PC-9 (cell line): ENCODE results near the gene MED20. TPM values are rescaled to one million over a fixed set of nuclear protein-coding genes. Genes with fewer than 3 reads are reported as not detected.

Experiments used
- BruUV-seq: library from RNA; stranded (reverse); fragments of 400-500 nt; replicated peaks from 2 replicates; lab custom pipeline; 2021; lab: Mats Ljungman, UMichigan
- CTCF ChIA-PET: fragments of 300-600 bp; sonication (Branson Sonifier 250); formaldehyde crosslinking; loops from one replicate; lab custom pipeline; 2022; ENCODE audit warnings: antibody characterized with exemption; lab: Charles Lee
- POLR2A ChIA-PET: fragments of 300-600 bp; sonication (Branson Sonifier 250); formaldehyde crosslinking; loops from one replicate; lab custom pipeline; 2022; ENCODE audit warnings: antibody characterized with exemption; ENCODE audit not compliant: unreplicated experiment; lab: Charles Lee
- DNase-seq, 2 experiments: peaks; one replicate each; pipeline versions ENCODE4 v3.0.0 to v3.0.0-alpha.2; 2015 to 2022; ENCODE audit warnings: mixed read lengths in 1 of 2
- H2AFZ ChIP-seq: fragments of 200-600 bp; sonication (generic); 2 replicates; pipeline ENCODE4 v1.8.1; 2017; ENCODE audit warnings: antibody characterized with exemption
- H3F3A ChIP-seq: fragments of 200-600 bp; sonication (generic); 2 replicates; pipeline ENCODE4 v1.8.1; 2017; ENCODE audit warnings: antibody characterized with exemption, mild to moderate bottlenecking, low read depth; ENCODE audit not compliant: insufficient read depth
- H3K27ac ChIP-seq: fragments of 200-600 bp; sonication (generic); 2 replicates; pipeline ENCODE4 v1.6.1; 2016; ENCODE audit warnings: mixed run types
- H3K27me3 ChIP-seq: fragments of 200-600 bp; sonication (generic); 2 replicates; pipeline ENCODE4 v1.6.1; 2016; ENCODE audit warnings: low read depth, mixed run types; ENCODE audit not compliant: insufficient read depth
- H3K36me3 ChIP-seq: fragments of 200-600 bp; sonication (generic); 2 replicates; pipeline ENCODE4 v1.6.1; 2016; ENCODE audit warnings: low read depth, mixed run types
- H3K4me1 ChIP-seq: fragments of 200-600 bp; sonication (generic); replicated peaks from 2 replicates; pipeline ENCODE4 v1.6.1; 2016; ENCODE audit warnings: mixed run types; ENCODE audit not compliant: insufficient read depth
- H3K4me2 ChIP-seq: fragments of 200-600 bp; sonication (generic); 2 replicates; pipeline ENCODE4 v1.6.1; 2017; ENCODE audit warnings: mixed run types
- H3K4me3 ChIP-seq: fragments of 200-600 bp; sonication (generic); 2 replicates; pipeline ENCODE4 v1.6.1; 2016; ENCODE audit warnings: mixed run types
- H3K79me2 ChIP-seq: fragments of 200-600 bp; sonication (generic); 2 replicates; pipeline ENCODE4 v1.6.1; 2017; ENCODE audit warnings: low read depth, mixed run types
- H3K9me2 ChIP-seq: fragments of 200-600 bp; sonication (generic); 2 replicates; pipeline ENCODE4 v1.8.1; 2017; ENCODE audit warnings: mild to moderate bottlenecking; ENCODE audit not compliant: insufficient read depth
- H3K9me3 ChIP-seq: fragments of 200-600 bp; sonication (generic); 2 replicates; pipeline ENCODE4 v1.8.1; 2016; ENCODE audit warnings: low read depth; ENCODE audit not compliant: insufficient read depth
- H4K20me1 ChIP-seq: fragments of 200-600 bp; sonication (generic); 2 replicates; pipeline ENCODE4 v1.8.1; 2017; ENCODE audit not compliant: insufficient read depth
- CTCF ChIP-seq: fragments of 200-600 bp; sonication (generic); conservative IDR thresholded peaks from 2 replicates; pipeline ENCODE4 v1.6.1; 2017; ENCODE audit warnings: mixed run types, antibody characterized with exemption, mild to moderate bottlenecking, moderate library complexity
- EZH2 ChIP-seq: fragments of 200-600 bp; sonication (generic); IDR thresholded peaks from 2 replicates; pipeline ENCODE4 v1.8.0; 2017; ENCODE audit warnings: antibody characterized with exemption, low read depth
- intact Hi-C: fragments of 100-400 bp; cut with micrococcal nuclease; formaldehyde crosslinking; loops from one replicate; pipeline ENCODE4 v1.10.0; 2022; ENCODE audit not compliant: unreplicated experiment
- total RNA-seq: library from RNA; stranded (reverse); gene quantifications from 2 replicates; pipeline ENCODE4 v1.2.3, GENCODE V29; 2021

The MED20 gene
- total RNA-seq, 1 experiment from 2014 or later, result 45.8 TPM

GRCh38 chr6:41938590-41939175 lies 17.7 kb upstream of the MED20 start:
- H2AFZ ChIP-seq, result no peak overlapping the region
- intact Hi-C loops, result loop anchor here (5.0 kb wide), 2 partner anchors 136 to 156 kb away; partner anchors contain the start of gene PRICKLE4
- H3K36me3 ChIP-seq, result 0 out of 2 replicates have a peak, but pooled peaks cover 6% of the 10 kb centered on the region
- H4K20me1 ChIP-seq, result peaks cover 17% of the 10 kb centered on the region; the same call in 1 of the 2 replicates
- ChIA-PET CTCF (interaction anchor here (1.0 kb wide), 2 partner anchors 106 to 276 kb away, joined by 3 to 4 read pairs; no protein-coding TSS in a partner anchor), POLR2A (no interaction called here)
- H3K4me1 ChIP-seq, result peaks cover 34% of the 10 kb centered on the region
- no peak overlapping the region for H3K27ac ChIP-seq
- no peaks in the 10 kb centered on the region for H3K9me3 ChIP-seq
- H3K79me2 ChIP-seq, result peaks cover 15% of the 10 kb centered on the region
- H3F3A ChIP-seq, result peaks cover 51% of the 10 kb centered on the region
- TF ChIP-seq CTCF, result no peak
- TF ChIP-seq EZH2, result no peak
- no peak for DNase-seq
- H3K4me2 ChIP-seq, result no peak overlapping the region
- no peaks in the 10 kb centered on the region for H3K9me2 ChIP-seq
- H3K27me3 ChIP-seq, result no peaks in the 10 kb centered on the region
- H3K4me3 ChIP-seq, result no peak overlapping the region
- BruUV-seq, result no TSS peak

GRCh38 chr6:41937861-41938574 lies 17.1 kb upstream of the MED20 start:
- no peaks in the 10 kb centered on the region for H3K9me3 ChIP-seq
- H3F3A ChIP-seq, result peaks cover 54% of the 10 kb centered on the region
- H4K20me1 ChIP-seq, result peaks cover 17% of the 10 kb centered on the region; the same call in 1 of the 2 replicates
- peaks cover 15% of the 10 kb centered on the region for H3K79me2 ChIP-seq
- H3K27ac ChIP-seq, result no peak overlapping the region
- no peaks in the 10 kb centered on the region for H3K27me3 ChIP-seq
- BruUV-seq, result no TSS peak
- intact Hi-C loops, result loop anchor here (5.0 kb wide), 2 partner anchors 136 to 156 kb away; partner anchors contain the start of gene PRICKLE4
- no peaks in the 10 kb centered on the region for H3K9me2 ChIP-seq
- peaks cover 29% of the 10 kb centered on the region for H3K4me1 ChIP-seq
- H3K4me2 ChIP-seq, result no peak overlapping the region
- no peak for DNase-seq
- ChIA-PET CTCF (no interaction called here), POLR2A (no interaction called here)
- no peak overlapping the region for H2AFZ ChIP-seq
- no peak for TF ChIP-seq CTCF
- no peak for TF ChIP-seq EZH2
- H3K4me3 ChIP-seq, result no peak overlapping the region
- 0 out of 2 replicates have a peak, but pooled peaks cover 6% of the 10 kb centered on the region for H3K36me3 ChIP-seq

- intact Hi-C loops, result loop anchor here (5.0 kb wide), 2 partner anchors 135 to 155 kb away; partner anchors contain the start of gene PRICKLE4
- H4K20me1 ChIP-seq, result peaks cover 17% of the 10 kb centered on the region; the same call in 1 of the 2 replicates
These were observed 16.5 kb upstream of the MED20 start for GRCh38 chr6:41937472-41937860.

More at GRCh38 chr6:41937472-41937860, 16.5 kb upstream of the MED20 start:
- Histone ChIP-seq H3K36me3 (0 out of 2 replicates have a peak, but pooled peaks cover 6% of the 10 kb centered on the region), H3K9me3 (no peaks in the 10 kb centered on the region), H3K27ac (no peak overlapping the region), H3F3A (peaks cover 54% of the 10 kb centered on the region), H2AFZ (no peak overlapping the region), H3K79me2 (peaks cover 15% of the 10 kb centered on the region), H3K4me1 (peaks cover 24% of the 10 kb centered on the region), H3K4me2 (no peak overlapping the region), H3K27me3 (no peaks in the 10 kb centered on the region), H3K4me3 (no peak overlapping the region), H3K9me2 (no peaks in the 10 kb centered on the region)
- DNase-seq, result no peak
- POLR2A ChIA-PET, result no interaction called here
- CTCF ChIA-PET, result no interaction called here
- no TSS peak for BruUV-seq
- TF ChIP-seq CTCF, result no peak
- no peak for TF ChIP-seq EZH2
